HG03039 (cell line): ENCODE measurements around the gene GINS1.
"Not testable (repeated sequence)": the region's sequence is repeated elsewhere in the genome, so short reads cannot be mapped to it uniquely, and the experiment has no call there.

ENCODE experiments used
- ATAC-seq: cut with Tn5 transposase; IDR thresholded peaks from one replicate; pipeline ENCODE4 v1.9.1; 2021; ENCODE audit warnings: mild to moderate bottlenecking, moderate library complexity; ENCODE audit not compliant: unreplicated experiment

GINS1 gene

GRCh38 chr20:25389858-25390537 lies 17.5 kb upstream of the GINS1 start:
- ATAC-seq: peak; percentile 24

DNA sequence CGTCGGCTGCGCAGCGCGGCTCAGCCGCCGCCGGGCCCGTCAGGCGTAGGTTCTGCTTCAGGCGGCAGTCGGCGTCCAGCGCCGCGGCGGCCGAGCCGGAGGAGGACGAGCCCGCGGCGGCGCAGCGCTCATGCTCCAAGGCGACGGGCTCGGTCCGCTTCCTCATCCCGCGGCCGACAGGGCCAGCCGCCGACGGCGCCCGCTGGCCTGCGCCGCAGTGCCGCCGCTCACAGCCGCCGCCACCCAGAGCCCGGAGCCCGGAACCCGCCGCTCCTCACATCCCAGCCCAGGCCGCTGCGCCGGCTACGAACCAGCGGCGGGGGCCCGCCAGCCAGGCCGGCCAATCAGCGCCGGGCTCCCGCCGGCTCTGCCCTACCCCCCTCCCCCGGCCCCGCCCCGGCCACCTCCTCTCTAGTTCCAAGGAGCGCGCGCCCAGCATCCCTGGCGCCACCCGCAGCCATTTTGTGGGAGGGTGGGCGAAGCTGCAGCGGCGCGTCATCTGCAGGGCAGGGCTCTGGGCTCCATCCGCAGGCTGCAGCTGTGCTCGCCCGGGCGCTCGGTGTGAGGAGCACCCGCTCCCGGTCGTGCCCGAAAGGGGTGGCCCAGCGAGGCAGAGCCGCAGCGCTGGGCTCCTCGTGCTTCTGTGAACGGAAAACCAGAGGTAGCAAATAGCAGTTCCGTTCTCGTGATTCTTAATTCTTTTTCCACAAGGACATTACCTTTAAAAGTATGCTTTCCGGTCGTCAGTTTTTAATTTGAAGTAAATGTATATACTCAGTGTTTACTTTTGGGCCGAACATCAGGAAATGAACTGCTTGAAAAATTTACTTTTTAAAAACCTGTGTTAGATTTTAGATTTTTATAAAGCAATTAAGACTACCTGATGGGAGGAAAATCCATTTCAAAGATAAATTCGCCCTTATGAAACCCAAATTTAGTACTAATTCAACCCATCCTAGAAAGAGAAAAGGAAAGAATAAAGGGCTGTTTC lies 16.6 kb upstream of the GINS1 start, which contains the start of gene ABHD12:
TSS of gene ABHD12 (minus strand) at position 298 of the 991 bp plus-strand sequence. CDS start at position 166, 132 bp downstream.
- ATAC-seq: peak; percentile 87

DNA sequence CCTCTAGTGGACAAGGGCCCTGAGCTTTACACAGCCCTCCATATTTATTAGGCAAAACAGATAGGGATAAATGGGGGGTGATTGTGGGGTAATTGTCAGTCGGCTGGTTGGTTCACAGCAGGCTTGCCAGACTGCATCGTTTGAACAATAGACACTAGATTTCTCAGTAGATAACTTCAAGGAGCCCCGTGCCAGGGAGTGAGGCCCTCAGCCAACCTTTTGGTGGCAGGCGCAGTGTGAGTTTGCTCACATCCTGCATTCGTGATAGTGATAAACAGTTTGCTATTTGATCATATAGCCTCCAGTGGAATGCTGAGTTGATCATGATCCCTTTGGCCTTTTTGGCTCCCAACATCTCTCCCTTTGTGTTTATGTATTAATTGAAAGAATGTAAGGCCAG lies 13.2 kb upstream of the GINS1 start:
- ATAC-seq: no peak

DNA sequence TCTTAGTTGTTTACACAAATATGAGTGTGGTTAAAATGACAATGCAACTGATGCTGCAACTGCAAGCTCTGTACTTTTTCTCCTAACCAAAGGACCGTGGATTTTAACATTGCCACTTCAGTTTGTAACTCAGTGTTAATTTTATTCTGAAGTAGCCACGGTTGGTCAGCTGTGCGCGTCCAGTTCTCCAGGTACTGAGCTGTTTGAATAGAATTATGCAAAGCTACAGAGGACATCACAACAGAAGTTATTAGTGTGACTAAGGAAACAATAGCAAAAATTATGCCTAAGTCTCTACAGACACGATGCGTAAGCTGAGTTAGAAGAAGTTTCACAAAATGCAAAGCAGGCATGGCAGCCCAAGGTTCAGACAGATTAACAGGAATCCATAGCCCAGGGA lies 12.5 kb upstream of the GINS1 start:
- no peak for ATAC-seq

GRCh38 chr20:25397096-25397495 lies 10.4 kb upstream of the GINS1 start:
- no peak for ATAC-seq

DNA sequence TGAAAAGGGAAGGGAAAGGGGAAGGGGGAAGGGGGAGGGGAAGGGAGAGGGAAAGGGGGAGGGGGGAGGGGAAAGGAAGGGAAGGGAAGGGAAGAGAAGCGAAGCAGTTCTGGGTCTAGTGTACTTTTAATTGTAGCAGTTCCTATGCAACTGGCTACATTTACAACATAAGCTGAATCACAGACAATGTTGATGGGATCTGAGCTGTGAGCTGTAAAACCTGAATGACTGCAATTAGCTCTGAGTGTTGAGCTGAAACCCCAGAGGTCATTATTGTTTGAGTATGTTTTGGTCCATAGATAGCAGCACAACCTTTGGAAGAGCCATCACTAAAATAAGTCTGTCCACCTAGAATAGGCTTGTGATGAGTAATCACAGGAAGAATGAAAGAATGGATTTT lies 9.7 kb upstream of the GINS1 start:
- ATAC-seq: no peak

- no peak for ATAC-seq
Measured at GRCh38 chr20:25398376-25399036, 9.0 kb upstream of the GINS1 start.

GRCh38 chr20:25399037-25399430 lies 8.4 kb upstream of the GINS1 start:
- no peak for ATAC-seq

DNA sequence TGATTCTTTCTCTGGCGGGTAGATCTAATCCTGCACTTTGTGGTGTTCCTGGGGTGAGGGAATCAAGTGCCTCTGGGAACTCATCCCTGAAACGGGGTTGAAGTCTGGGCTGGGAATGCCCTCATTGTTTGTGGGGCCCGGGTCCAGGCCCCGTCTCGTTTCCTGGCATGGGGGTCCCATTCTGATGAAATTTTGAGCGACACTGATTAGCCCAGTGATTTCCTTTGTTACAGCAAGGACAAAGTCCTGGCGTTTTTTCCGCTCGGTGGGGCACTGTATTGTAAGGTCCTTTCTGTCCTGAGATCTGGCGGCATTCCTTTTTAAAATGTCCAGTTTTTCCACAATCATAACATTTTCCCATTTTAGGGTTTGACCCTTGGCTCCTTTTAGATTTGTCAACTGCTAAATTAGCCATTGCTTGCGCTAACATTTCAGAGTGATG lies 7.2 kb upstream of the GINS1 start:
- ATAC-seq: not testable (repeated sequence)

DNA sequence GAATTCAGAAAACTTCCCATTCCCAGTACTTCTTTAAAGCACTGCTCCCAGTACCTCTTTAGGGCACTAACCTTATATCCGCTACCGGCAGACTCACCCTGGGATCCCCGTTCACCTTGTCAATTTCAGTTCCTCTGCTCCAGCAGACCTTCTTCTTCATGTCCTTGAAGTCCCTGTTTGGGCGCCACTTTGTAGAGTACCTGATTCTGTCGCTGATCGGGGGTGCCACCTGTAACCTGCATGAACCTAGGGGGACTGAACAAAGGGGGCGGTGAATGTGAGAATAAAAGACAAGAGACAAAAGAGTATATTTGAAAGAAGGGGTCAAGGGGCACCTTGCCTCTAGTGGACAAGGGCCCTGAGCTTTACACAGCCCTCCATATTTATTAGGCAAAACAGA lies 4.9 kb upstream of the GINS1 start:
- no peak for ATAC-seq

DNA sequence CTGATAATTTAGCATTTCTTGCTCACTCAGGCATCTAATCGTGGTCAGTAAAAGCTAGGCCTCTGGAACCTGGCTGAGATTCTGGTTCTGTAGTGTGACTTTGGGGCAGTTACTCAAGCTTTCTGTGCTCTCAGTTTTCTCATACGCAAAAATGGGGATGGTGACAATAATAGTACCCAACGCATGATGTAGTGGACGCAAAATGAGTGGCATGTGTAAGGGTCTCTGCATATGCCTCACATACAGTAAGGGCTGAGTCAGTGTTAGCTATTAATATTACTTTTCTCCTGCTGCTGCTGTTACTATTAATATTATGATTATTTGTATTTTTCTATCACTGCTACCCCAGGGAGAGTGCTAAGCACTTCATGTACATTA lies 686 bp downstream of the GINS1 start:
- no peak for ATAC-seq

- no peak for ATAC-seq
Measured at GRCh38 chr20:25408890-25409289, 1.4 kb downstream of the GINS1 start.

DNA sequence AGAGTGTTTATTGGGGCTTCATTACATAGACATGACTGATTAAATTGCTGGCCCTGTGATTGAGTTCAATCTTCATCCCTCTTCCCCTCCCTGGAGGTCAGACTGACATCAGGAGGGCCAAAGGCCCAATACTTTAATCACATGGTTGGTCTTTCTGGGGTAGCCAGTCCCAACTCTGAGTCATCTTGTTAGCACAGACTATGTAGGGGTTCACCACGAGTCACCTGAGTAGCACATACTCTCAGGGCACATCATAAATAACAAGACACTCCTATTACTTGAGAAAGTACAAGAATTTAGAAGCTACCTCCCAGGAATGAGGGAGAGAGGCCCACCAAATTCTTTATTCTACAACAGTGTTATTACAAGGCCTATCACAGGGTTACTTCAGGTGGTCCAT lies 11.3 kb downstream of the GINS1 start:
- no peak for ATAC-seq

GRCh38 chr20:25421102-25421501 lies 13.6 kb downstream of the GINS1 start:
- no peak for ATAC-seq

GRCh38 chr20:25422032-25422431 lies 14.6 kb downstream of the GINS1 start:
- no peak for ATAC-seq

GRCh38 chr20:25424536-25424935 lies 17.1 kb downstream of the GINS1 start:
- no peak for ATAC-seq

DNA sequence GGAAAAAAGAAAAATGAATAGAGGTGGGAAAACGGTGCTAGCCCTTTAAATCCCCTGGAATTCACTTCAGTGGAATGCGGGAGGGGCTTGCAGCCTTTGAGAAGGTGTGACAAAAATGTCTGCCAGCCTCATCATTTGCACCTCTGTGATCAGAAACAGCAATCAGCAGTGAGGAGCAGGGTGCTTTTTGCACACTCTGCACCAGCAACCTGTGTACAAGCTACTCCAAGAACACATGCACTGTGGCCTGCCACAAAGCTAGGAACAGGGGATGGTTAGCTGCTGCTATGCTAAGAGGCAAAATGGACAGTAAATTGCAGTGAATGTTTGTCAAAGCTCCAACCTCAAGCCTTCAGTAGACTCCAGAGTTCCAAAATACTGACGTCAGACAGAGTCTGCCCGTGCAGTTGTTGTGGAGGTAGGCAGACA lies 29.7 kb downstream of the GINS1 start:
- no peak for ATAC-seq

- no peak for ATAC-seq
Measured at GRCh38 chr20:25439328-25439727, 31.9 kb downstream of the GINS1 start.

- no peak for ATAC-seq
Measured at GRCh38 chr20:25444556-25444955, 37.1 kb downstream of the GINS1 start.

DNA sequence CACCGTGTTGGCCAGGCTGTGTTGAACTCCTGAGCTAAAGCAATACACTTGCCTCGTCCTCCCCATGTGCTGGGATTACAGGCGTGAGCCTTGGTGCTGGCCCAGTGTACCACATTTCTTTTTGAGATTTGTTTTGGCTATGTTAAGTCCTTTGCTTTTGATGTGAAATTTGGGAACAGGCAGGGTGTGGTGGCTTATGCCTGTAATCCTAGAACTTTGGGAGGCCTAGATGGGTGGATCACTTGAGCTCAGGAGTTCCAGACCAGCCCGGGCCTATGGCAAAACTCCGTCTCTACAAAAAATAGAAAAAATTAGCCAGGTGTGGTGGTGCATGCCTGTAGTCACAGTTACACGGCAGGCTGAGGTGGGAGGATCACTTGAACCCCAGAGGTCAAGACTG lies 40.2 kb downstream of the GINS1 start:
- no peak for ATAC-seq

DNA sequence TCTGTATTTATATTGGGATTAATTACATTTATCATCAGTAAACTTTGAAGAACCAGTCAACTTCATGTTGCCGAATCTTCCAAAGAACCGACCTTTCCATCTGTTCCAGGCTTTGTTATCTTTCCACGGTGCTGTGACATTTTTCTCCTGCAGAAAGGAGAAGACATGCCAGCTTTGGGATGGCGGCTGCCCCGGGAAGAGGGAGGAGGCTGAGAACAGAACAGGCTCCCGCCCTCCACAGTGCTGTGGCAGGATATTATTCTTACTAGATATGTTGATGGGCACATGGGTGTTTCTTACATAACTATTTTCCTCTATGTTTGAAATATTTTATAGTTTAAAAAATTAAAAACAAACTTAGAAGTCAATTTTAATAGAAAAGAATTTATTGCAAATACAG lies 44.9 kb downstream of the GINS1 start:
- ATAC-seq: no peak
